ENCODE measurements around the gene ABCB10. TPM values are rescaled to one million over a fixed set of nuclear protein-coding genes. Genes with fewer than 3 reads are reported as not detected.

Gene ABCB10
- total RNA-seq, 2 experiments from 2014 or later: 9.8 to 11.0 TPM

DNA sequence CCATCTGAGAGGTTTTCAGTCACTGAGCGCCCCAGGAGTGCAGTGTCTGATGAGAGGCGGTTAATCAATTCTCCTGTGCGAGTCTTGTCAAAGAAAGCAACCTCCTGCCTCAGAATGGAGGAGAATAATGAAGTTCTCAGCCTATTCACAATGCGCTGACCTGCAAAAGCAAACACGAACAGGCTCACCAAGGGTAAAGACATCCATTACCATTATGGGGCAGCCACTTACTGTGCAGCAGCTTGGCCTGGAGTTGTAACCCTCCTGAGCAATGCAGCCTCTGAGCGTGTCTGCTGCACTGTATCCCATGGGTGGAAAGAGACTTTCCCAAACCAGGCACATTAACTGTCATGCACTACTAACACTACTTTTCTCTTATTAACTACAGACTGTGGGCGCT, 11.0 kb downstream of the ABCB10 start:
- intact Hi-C loops (cut with DNase I, micrococcal nuclease): no loop called here
- H3K36me3 ChIP-seq (ENCODE audit: insufficient read depth, low read length): peaks cover 51% of the 10 kb centered on the region
- H3K27me3 Mint-ChIP-seq: no peaks in the 10 kb centered on the region
- H3K27ac Mint-ChIP-seq: no peak overlapping the region
- CTCF ChIA-PET: no interaction called here
- no peak for TF ChIP-seq CTCF (IDR thresholded peaks at IDR 0.05)
- no peaks in the 10 kb centered on the region for H3K27me3 ChIP-seq (ENCODE audit: control insufficient read depth in 1 of 2, insufficient read depth in 2 of 2, low read length in 2 of 2)
- H3K4me1 Mint-ChIP-seq (ENCODE audit: low read depth): peaks cover 23% of the 10 kb centered on the region
- DNase-seq (no peak), ATAC-seq (ENCODE audit: poor library complexity) (no peak)
- no peak overlapping the region for H3K4me3 Mint-ChIP-seq
- POLR2A ChIA-PET: interaction anchor here (0.9 kb wide), 1 partner anchor 10 kb away, joined by 3 read pairs; no protein-coding TSS in a partner anchor
- peaks cover 1% of the 10 kb centered on the region for H3K4me1 ChIP-seq (ENCODE audit: insufficient read depth, low read length)
- H3K4me3 ChIP-seq (ENCODE audit: low read length): no peak overlapping the region
- no peaks in the 10 kb centered on the region for H3K9me3 Mint-ChIP-seq
- no peak overlapping the region for H3K27ac ChIP-seq (ENCODE audit: low read depth in 1 of 2, low read length in 2 of 2)
- no peaks in the 10 kb centered on the region for H3K9me3 ChIP-seq (ENCODE audit: control insufficient read depth in 1 of 2, insufficient read depth in 1 of 2, low read length in 2 of 2)
- peaks cover 64% of the 10 kb centered on the region for H3K36me3 Mint-ChIP-seq (ENCODE audit: low read depth)

GRCh38 chr1:229544587-229544986, 13.9 kb downstream of the ABCB10 start:
- H3K36me3 ChIP-seq (ENCODE audit: insufficient read depth, low read length): peaks cover 75% of the 10 kb centered on the region
- Mint-ChIP-seq H3K9me3 (no peaks in the 10 kb centered on the region), H3K36me3 (ENCODE audit: low read depth) (peaks cover 80% of the 10 kb centered on the region), H3K4me1 (ENCODE audit: low read depth) (peaks cover 16% of the 10 kb centered on the region), H3K27me3 (no peaks in the 10 kb centered on the region), H3K27ac (no peak overlapping the region), H3K4me3 (no peak overlapping the region)
- no peaks in the 10 kb centered on the region for H3K9me3 ChIP-seq (ENCODE audit: control insufficient read depth in 1 of 2, insufficient read depth in 1 of 2, low read length in 2 of 2)
- no peak for ATAC-seq (ENCODE audit: poor library complexity)
- ChIA-PET POLR2A (interaction anchor here (0.6 to 2.1 kb wide), 2 partner anchors 14 kb away, joined by 5 to 6 read pairs; partner anchors contain the start of gene ABCB10), CTCF (no interaction called here)
- intact Hi-C loops (cut with DNase I, micrococcal nuclease): no loop called here
- peaks cover 6% of the 10 kb centered on the region for H3K4me1 ChIP-seq (ENCODE audit: insufficient read depth, low read length)
- DNase-seq: no peak
- TF ChIP-seq CTCF (IDR thresholded peaks at IDR 0.05): no peak
- H3K27me3 ChIP-seq (ENCODE audit: control insufficient read depth in 1 of 2, insufficient read depth in 2 of 2, low read length in 2 of 2): no peaks in the 10 kb centered on the region
- H3K27ac ChIP-seq (ENCODE audit: low read depth in 1 of 2, low read length in 2 of 2): no peak overlapping the region
- no peak overlapping the region for H3K4me3 ChIP-seq (ENCODE audit: low read length)

- peaks cover 16% of the 10 kb centered on the region for H3K4me1 Mint-ChIP-seq (ENCODE audit: low read depth)
- Histone ChIP-seq H3K27me3 (ENCODE audit: control insufficient read depth in 1 of 2, insufficient read depth in 2 of 2, low read length in 2 of 2) (no peaks in the 10 kb centered on the region), H3K27ac (ENCODE audit: low read depth in 1 of 2, low read length in 2 of 2) (no peak overlapping the region), H3K36me3 (ENCODE audit: insufficient read depth, low read length) (peaks cover 69% of the 10 kb centered on the region), H3K9me3 (ENCODE audit: control insufficient read depth in 1 of 2, insufficient read depth in 1 of 2, low read length in 2 of 2) (no peaks in the 10 kb centered on the region), H3K4me1 (ENCODE audit: insufficient read depth, low read length) (peaks cover 6% of the 10 kb centered on the region), H3K4me3 (ENCODE audit: low read length) (no peak overlapping the region)
- H3K4me3 Mint-ChIP-seq: no peak overlapping the region
- no peak for TF ChIP-seq CTCF (IDR thresholded peaks at IDR 0.05)
- CTCF ChIA-PET: no interaction called here
- intact Hi-C loops (cut with DNase I, micrococcal nuclease): no loop called here
- H3K27me3 Mint-ChIP-seq: no peaks in the 10 kb centered on the region
- H3K36me3 Mint-ChIP-seq (ENCODE audit: low read depth): peaks cover 81% of the 10 kb centered on the region
- no peak overlapping the region for H3K27ac Mint-ChIP-seq
- no peak for ATAC-seq (ENCODE audit: poor library complexity)
- no peak for DNase-seq
- no peaks in the 10 kb centered on the region for H3K9me3 Mint-ChIP-seq
- POLR2A ChIA-PET: no interaction called here
These were observed 18.5 kb downstream of the ABCB10 start for GRCh38 chr1:229539863-229540506.

Data from CD4-positive, alpha-beta T cell (primary cell).